Measurements from ENCODE around the gene ZNF639.

DNA sequence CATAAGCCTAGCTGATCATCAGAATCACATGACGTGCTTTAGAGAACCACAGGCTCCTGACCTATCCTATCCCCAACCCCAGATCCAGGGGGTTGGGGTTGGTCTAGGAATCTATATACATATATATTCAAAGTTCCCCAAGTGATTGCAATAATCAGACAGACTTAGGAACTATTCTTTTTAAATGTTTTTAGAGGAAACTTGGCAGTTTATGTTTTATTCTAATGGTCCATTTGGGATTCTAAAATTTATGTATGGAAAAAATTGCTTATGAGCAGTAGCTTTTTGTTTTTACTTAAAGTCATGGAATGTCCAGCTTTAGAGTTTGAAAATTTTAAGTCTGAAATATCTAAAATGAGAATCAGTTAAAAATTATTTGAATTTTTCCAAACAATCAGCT, 46.8 kb downstream of the ZNF639 start:
- TF ChIP-seq CTCF (IDR thresholded peaks at IDR 0.05) (no peak), POLR2A (IDR thresholded peaks at IDR 0.05) (no peak)

All from heart left ventricle (tissue), 13 donors.